GM06990 (cell line): ENCODE data around the gene TCHHL1.
A peak's percentile ranks its signal among the peaks of the same experiment; 100 is the strongest.

Source experiments
- DNase-seq: peaks from one replicate; pipeline ENCODE4 v3.0.0-alpha.2; 2011; ENCODE audit not compliant: insufficient read length; ENCODE audit errors: extremely low read depth
- H3K27me3 ChIP-seq: replicated peaks from 2 replicates; pipeline ENCODE4 v1.6.0; 2011; ENCODE audit warnings: low read length; ENCODE audit not compliant: control insufficient read depth, insufficient read depth
- H3K36me3 ChIP-seq: 2 replicates; pipeline ENCODE4 v1.5.1; 2011; ENCODE audit warnings: low read length; ENCODE audit not compliant: control insufficient read depth, insufficient read depth
- H3K4me3 ChIP-seq: replicated peaks from 2 replicates; pipeline ENCODE4 v1.5.1; 2011; ENCODE audit warnings: low read depth, mild to moderate bottlenecking, control low read depth, low read length
- CTCF ChIP-seq: IDR thresholded peaks from 2 replicates; pipeline ENCODE4 v1.5.1; 2011; ENCODE audit warnings: low read length, control low read depth, mild to moderate bottlenecking, inconsistent platforms; ENCODE audit not compliant: insufficient read depth, poor library complexity, severe bottlenecking

The TCHHL1 gene

GRCh38 chr1:152118915-152119314, 30.1 kb upstream of the TCHHL1 start:
- H3K27me3 ChIP-seq, result no peaks in the 10 kb centered on the region; the same call in 1 of the 2 replicates
- no peak for TF ChIP-seq CTCF
- DNase-seq, result no peak
- H3K4me3 ChIP-seq, result no peak overlapping the region
- no peaks in the 10 kb centered on the region for H3K36me3 ChIP-seq

GRCh38 chr1:152115344-152115743, 26.5 kb upstream of the TCHHL1 start, which contains the start of gene TCHH:
TCHH (minus strand) TSS chr1:152115444; CDS start chr1:152114080, 1,364 bp downstream.
- DNase-seq, result no peak
- Histone ChIP-seq H3K27me3 (no peaks in the 10 kb centered on the region; the same call in none of the 2 replicates), H3K36me3 (no peaks in the 10 kb centered on the region), H3K4me3 (no peak within 1 kb of the TSS)
- TF ChIP-seq CTCF, result no peak

- Histone ChIP-seq H3K36me3 (no peaks in the 10 kb centered on the region), H3K27me3 (no peaks in the 10 kb centered on the region; the same call in none of the 2 replicates), H3K4me3 (no peak overlapping the region)
- no peak for DNase-seq
- no peak for TF ChIP-seq CTCF
Measured at GRCh38 chr1:152112885-152113432, 24.1 kb upstream of the TCHHL1 start.

- no peaks in the 10 kb centered on the region for H3K36me3 ChIP-seq
- no peak for TF ChIP-seq CTCF
- H3K27me3 ChIP-seq, result no peaks in the 10 kb centered on the region; the same call in none of the 2 replicates
- DNase-seq, result peak; percentile 17
- peak overlapping the region; percentile 30 for H3K4me3 ChIP-seq
Measured at GRCh38 chr1:152112101-152112884, 23.4 kb upstream of the TCHHL1 start.

- no peaks in the 10 kb centered on the region; the same call in none of the 2 replicates for H3K27me3 ChIP-seq
- peak overlapping the region; percentile 38 for H3K4me3 ChIP-seq
- no peaks in the 10 kb centered on the region for H3K36me3 ChIP-seq
- DNase-seq, result peak; percentile 64
- TF ChIP-seq CTCF, result no peak
Measured at GRCh38 chr1:152111515-152111968, 22.7 kb upstream of the TCHHL1 start.
